Measurements from ENCODE around the gene OAS1. TPM values are rescaled to one million over a fixed set of nuclear protein-coding genes. Genes with fewer than 3 reads are reported as not detected.

Gene OAS1
- polyA plus RNA-seq, 1 donor (not counting 4 experiments of a cell fraction or from before 2014, with no cell fraction given) = 88.3 TPM

DNA sequence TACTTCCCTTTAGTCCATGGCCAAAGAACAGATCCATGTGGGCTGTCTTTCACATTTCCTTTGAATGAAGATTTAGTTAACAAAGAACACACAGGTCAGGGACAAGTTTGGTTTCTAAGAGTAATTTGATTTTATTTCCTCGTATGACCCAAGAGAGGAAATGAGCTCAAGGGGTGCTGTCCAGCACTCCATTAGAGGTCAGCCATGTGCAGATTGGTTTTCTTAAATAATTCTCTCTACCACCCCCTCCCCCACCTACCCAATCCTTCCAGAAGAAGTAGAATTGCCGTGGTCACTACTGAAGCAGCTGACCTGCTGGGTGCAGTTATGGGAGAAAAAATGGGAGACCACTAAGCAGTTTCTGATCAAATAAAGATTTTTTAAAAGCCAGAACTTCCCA, 13.9 kb upstream of the OAS1 start:
- no peak overlapping the region for H3K4me2 ChIP-seq (ENCODE audit: control insufficient read depth, extremely low read depth, insufficient read depth, low read depth, low read length)
- no peaks in the 10 kb centered on the region for H3K27me3 ChIP-seq (ENCODE audit: control insufficient read depth, extremely low read depth, insufficient read depth, low read length)
- TF ChIP-seq EZH2 (IDR thresholded peaks at IDR 0.05; ENCODE audit: low read length) (no peak), CTCF (optimal IDR thresholded peaks at IDR 0.05 in 1 of 3, IDR thresholded peaks at IDR 0.05 in 1 of 3, conservative IDR thresholded peaks at IDR 0.05 in 1 of 3; ENCODE audit: extremely low read depth in 1 of 3, insufficient read depth in 2 of 3, low read length in 3 of 3) (no peak)
- H3K9me3 ChIP-seq (ENCODE audit: control insufficient read depth, low read depth, low read length) = no peaks in the 10 kb centered on the region
- H3K27ac ChIP-seq (ENCODE audit: control insufficient read depth, insufficient read depth, low read length) = no peak overlapping the region
- DNase-seq (ENCODE audit: low read depth, low spot score) (no peak), FAIRE-seq (no peak)
- no peaks in the 10 kb centered on the region for H3K9me1 ChIP-seq (ENCODE audit: control insufficient read depth, extremely low read depth, insufficient read depth, low read length)
- H3K36me3 ChIP-seq (ENCODE audit: control insufficient read depth in 2 of 2, extremely low read depth in 1 of 2, insufficient read depth in 2 of 2, low read length in 2 of 2) = no peaks in the 10 kb centered on the region
- no peaks in the 10 kb centered on the region for H4K20me1 ChIP-seq (ENCODE audit: control insufficient read depth, extremely low read depth, insufficient read depth, low read length)
- no peak overlapping the region for H3K9ac ChIP-seq (ENCODE audit: control insufficient read depth, extremely low read depth, insufficient read depth, low read length)
- H3K4me1 ChIP-seq (ENCODE audit: control insufficient read depth, extremely low read depth, insufficient read depth, low read length) = no peaks in the 10 kb centered on the region
- dilution Hi-C loops (cut with MboI; ENCODE audit: extremely low pct_ligation_motif_present, low sequenced_read_pairs) = no loop called here
- no peak overlapping the region for H2AFZ ChIP-seq (ENCODE audit: control insufficient read depth, low read length)
- H3K4me3 ChIP-seq (ENCODE audit: control insufficient read depth in 2 of 3, extremely low read depth in 1 of 3, insufficient read depth in 2 of 3, low read depth in 1 of 3, low read length in 3 of 3) = no peak overlapping the region
- no peaks in the 10 kb centered on the region for H3K79me2 ChIP-seq (ENCODE audit: control insufficient read depth, insufficient read depth, low read length)

DNA sequence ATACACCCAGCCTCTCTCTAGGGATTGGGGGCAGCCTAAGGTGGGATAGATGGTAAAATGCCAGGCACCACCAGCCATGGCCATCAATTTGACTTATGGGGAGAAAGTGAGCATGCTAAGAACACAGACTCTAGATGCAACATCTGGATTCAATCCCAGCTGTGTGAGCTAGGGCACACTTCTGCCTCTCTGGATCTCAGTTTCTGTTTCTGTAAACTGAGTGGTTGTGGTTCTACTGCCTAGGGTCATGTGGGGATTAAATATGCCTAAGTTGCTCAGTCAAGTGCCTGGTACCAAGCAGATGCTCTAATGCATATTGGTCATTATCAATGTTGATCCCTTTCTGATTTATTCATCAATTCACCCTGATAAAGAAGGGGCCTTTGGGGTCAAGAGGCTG, 12.6 kb upstream of the OAS1 start:
- no peak for FAIRE-seq

More for the DNA sequence above, 12.6 kb upstream of the OAS1 start:
- no peaks in the 10 kb centered on the region for H3K79me2 ChIP-seq (ENCODE audit: control insufficient read depth, insufficient read depth, low read length)
- no peak overlapping the region for H3K4me3 ChIP-seq (ENCODE audit: control insufficient read depth in 2 of 3, extremely low read depth in 1 of 3, insufficient read depth in 2 of 3, low read depth in 1 of 3, low read length in 3 of 3)
- no peak overlapping the region for H3K27ac ChIP-seq (ENCODE audit: control insufficient read depth, insufficient read depth, low read length)
- no peak overlapping the region for H3K4me2 ChIP-seq (ENCODE audit: control insufficient read depth, extremely low read depth, insufficient read depth, low read depth, low read length)
- H4K20me1 ChIP-seq (ENCODE audit: control insufficient read depth, extremely low read depth, insufficient read depth, low read length) = no peaks in the 10 kb centered on the region
- DNase-seq (ENCODE audit: low read depth, low spot score) = no peak
- dilution Hi-C loops (cut with MboI; ENCODE audit: extremely low pct_ligation_motif_present, low sequenced_read_pairs) = no loop called here
- no peaks in the 10 kb centered on the region for H3K4me1 ChIP-seq (ENCODE audit: control insufficient read depth, extremely low read depth, insufficient read depth, low read length)
- H3K36me3 ChIP-seq (ENCODE audit: control insufficient read depth in 2 of 2, extremely low read depth in 1 of 2, insufficient read depth in 2 of 2, low read length in 2 of 2) = no peaks in the 10 kb centered on the region
- H3K9ac ChIP-seq (ENCODE audit: control insufficient read depth, extremely low read depth, insufficient read depth, low read length) = no peak overlapping the region
- no peaks in the 10 kb centered on the region for H3K9me1 ChIP-seq (ENCODE audit: control insufficient read depth, extremely low read depth, insufficient read depth, low read length)
- H3K27me3 ChIP-seq (ENCODE audit: control insufficient read depth, extremely low read depth, insufficient read depth, low read length) = no peaks in the 10 kb centered on the region
- H3K9me3 ChIP-seq (ENCODE audit: control insufficient read depth, low read depth, low read length) = no peaks in the 10 kb centered on the region
- TF ChIP-seq EZH2 (IDR thresholded peaks at IDR 0.05; ENCODE audit: low read length) = no peak
- TF ChIP-seq CTCF (optimal IDR thresholded peaks at IDR 0.05 in 1 of 3, IDR thresholded peaks at IDR 0.05 in 1 of 3, conservative IDR thresholded peaks at IDR 0.05 in 1 of 3; ENCODE audit: extremely low read depth in 1 of 3, insufficient read depth in 2 of 3, low read length in 3 of 3) = no peak
- no peak overlapping the region for H2AFZ ChIP-seq (ENCODE audit: control insufficient read depth, low read length)
